Measurements from ENCODE around the gene SCNN1B. TPM values are rescaled to one million over a fixed set of nuclear protein-coding genes. Genes with fewer than 3 reads are reported as not detected.
"Not testable (repeated sequence)": the region's sequence is repeated elsewhere in the genome, so short reads cannot be mapped to it uniquely, and the experiment has no call there.

SCNN1B gene, protein sequence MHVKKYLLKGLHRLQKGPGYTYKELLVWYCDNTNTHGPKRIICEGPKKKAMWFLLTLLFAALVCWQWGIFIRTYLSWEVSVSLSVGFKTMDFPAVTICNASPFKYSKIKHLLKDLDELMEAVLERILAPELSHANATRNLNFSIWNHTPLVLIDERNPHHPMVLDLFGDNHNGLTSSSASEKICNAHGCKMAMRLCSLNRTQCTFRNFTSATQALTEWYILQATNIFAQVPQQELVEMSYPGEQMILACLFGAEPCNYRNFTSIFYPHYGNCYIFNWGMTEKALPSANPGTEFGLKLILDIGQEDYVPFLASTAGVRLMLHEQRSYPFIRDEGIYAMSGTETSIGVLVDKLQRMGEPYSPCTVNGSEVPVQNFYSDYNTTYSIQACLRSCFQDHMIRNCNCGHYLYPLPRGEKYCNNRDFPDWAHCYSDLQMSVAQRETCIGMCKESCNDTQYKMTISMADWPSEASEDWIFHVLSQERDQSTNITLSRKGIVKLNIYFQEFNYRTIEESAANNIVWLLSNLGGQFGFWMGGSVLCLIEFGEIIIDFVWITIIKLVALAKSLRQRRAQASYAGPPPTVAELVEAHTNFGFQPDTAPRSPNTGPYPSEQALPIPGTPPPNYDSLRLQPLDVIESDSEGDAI
- not detected for total RNA-seq (2021; fragmentation: NEBNext Ultra II Directional; extraction: Animal tissue kit (Norgen Biotek cat#: 25700))
- long read RNA-seq = 0 reads

DNA sequence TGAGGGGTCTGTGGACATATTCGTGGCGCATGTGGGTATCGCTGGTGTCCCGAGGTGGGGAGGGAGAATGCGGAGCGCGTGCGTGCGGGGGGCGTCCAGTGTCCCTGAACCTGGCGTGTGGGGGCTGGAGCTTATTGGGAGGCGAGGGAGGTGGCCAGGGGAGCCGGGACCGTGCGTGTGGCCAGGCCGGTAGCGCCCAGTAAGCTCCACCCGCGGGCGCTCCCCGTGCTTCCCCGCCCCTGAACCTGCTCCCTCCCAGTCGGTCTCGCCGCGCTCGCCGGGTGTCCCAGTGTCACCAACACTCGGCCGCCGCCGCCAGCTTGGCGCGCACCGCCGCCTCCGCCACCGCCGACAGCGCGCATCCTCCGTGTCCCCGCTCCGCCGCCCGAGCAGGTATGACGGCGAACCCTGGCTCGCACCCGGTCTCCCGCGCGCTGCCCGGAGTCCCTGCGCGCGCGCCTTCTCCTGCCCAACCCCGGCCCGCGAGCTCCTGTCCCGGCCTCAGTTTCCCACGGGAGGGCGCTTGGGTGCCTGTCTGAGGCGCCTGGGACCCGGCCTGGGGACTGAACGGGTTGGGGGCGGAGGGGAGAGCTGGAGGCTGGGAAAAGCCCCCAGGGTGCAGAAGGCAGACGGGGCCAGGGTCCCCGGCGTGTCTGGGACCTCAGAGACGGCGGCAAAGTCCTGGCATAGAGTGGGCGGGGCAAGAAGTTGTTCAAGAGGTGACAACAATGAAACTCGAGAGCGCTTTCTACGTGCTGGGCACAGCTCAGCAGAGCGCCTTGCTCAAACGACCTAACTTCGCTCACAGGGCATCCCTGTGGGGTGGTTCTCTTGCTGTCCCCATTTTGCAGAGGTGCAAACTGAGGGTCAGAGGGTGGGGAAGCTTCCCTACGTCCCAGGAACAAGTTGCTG lies at the start of gene SCNN1B:
Gene SCNN1B (plus strand): TSS at position 258 of the 912 bp plus-strand sequence. CDS start 46,298 bp downstream, outside the sequence.
- no peaks in the 10 kb centered on the region for H3K4me1 Mint-ChIP-seq (ENCODE audit: low read depth)
- no peak within 1 kb of the TSS; the same call in 1 of the 2 replicates for H3K4me3 Mint-ChIP-seq
- H3K36me3 Mint-ChIP-seq (ENCODE audit: low read depth) = no peaks in the 10 kb centered on the region
- no peak for DNase-seq
- H3K27ac Mint-ChIP-seq = no peak within 1 kb of the TSS
- no peaks in the 10 kb centered on the region for H3K9me3 Mint-ChIP-seq
- TF ChIP-seq, protein P1, sequence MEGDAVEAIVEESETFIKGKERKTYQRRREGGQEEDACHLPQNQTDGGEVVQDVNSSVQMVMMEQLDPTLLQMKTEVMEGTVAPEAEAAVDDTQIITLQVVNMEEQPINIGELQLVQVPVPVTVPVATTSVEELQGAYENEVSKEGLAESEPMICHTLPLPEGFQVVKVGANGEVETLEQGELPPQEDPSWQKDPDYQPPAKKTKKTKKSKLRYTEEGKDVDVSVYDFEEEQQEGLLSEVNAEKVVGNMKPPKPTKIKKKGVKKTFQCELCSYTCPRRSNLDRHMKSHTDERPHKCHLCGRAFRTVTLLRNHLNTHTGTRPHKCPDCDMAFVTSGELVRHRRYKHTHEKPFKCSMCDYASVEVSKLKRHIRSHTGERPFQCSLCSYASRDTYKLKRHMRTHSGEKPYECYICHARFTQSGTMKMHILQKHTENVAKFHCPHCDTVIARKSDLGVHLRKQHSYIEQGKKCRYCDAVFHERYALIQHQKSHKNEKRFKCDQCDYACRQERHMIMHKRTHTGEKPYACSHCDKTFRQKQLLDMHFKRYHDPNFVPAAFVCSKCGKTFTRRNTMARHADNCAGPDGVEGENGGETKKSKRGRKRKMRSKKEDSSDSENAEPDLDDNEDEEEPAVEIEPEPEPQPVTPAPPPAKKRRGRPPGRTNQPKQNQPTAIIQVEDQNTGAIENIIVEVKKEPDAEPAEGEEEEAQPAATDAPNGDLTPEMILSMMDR (IDR thresholded peaks at IDR 0.05) = no peak
- peaks cover 37% of the 10 kb centered on the region for H3K27me3 Mint-ChIP-seq (ENCODE audit: insufficient read depth)

DNA sequence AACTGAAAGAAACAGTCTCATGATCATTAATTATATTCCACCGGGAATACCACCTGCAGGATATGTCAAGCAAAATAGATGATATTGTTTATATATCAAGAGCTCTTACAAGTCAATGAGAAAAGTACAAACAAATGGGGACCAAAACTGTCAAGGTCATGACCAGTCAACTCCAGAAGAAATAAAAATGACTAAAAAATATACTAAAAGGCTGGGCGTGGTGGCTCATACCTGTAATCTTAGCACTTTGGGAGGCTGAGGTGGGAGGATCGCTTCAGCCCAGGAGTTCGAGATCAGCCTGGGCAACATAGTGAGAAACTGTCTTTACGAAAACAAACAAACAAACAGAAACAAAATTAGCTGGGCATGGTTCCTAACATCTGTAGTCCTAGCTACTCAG lies 49.8 kb upstream of the SCNN1B start:
- Mint-ChIP-seq H3K4me3 (no peak overlapping the region), H3K4me1 (ENCODE audit: low read depth) (peaks cover 10% of the 10 kb centered on the region), H3K27me3 (ENCODE audit: insufficient read depth) (peaks cover 10% of the 10 kb centered on the region), H3K9me3 (no peaks in the 10 kb centered on the region), H3K36me3 (ENCODE audit: low read depth) (no peaks in the 10 kb centered on the region), H3K27ac (no peak overlapping the region)
- DNase-seq = no peak
- TF ChIP-seq, protein P1 (IDR thresholded peaks at IDR 0.05) = no peak

DNA sequence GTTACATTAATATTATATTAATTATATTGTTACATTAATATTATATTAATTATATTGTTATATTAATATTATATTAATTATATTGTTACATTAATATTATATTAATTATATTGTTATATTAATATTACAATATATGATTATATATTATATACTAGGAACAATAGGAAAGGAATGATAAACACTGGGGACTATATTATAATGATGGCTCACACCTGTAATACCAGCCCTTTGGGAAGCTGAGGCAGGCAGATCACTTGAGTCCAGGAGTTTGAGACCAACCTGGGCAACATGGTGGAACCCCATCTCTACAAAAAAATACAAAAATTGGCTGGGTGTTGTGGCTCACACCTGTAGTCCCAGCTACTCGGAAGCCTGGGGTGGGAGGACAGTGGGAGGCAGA lies 48.5 kb upstream of the SCNN1B start:
- not testable (repeated sequence) for H3K27ac Mint-ChIP-seq; H3K4me1 Mint-ChIP-seq (ENCODE audit: low read depth)

DNA sequence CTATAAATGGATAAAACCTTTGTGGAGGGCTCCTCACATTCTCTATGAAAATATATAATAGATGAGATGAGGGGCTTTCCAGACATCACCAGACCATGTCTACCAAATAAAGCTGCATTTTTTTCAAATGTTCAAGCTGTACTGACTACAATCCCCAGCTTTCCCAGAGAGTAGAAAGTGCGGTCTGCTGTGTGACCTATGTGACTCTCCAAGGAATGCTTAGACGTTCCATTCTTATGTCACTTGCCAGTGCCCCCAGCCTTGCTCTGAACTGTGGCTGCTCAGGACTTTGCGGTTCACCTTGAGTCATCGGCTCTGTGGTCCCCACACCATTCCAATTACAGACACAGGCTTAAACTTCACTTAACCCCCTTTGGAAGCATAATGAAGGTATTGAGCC lies 47.8 kb upstream of the SCNN1B start:
- Mint-ChIP-seq H3K27ac (no peak overlapping the region), H3K4me3 (peak overlapping the region; percentile 32; the same call in 1 of the 2 replicates), H3K4me1 (ENCODE audit: low read depth) (peaks cover 10% of the 10 kb centered on the region), H3K36me3 (ENCODE audit: low read depth) (no peaks in the 10 kb centered on the region), H3K27me3 (ENCODE audit: insufficient read depth) (peaks cover 17% of the 10 kb centered on the region), H3K9me3 (no peaks in the 10 kb centered on the region; the same call in 1 of the 2 replicates)
- DNase-seq = peak; percentile 40
- TF ChIP-seq, protein P1 (IDR thresholded peaks at IDR 0.05) = no peak

More for the DNA sequence above, 48.5 kb upstream of the SCNN1B start:
- not testable (repeated sequence) for H3K36me3 Mint-ChIP-seq (ENCODE audit: low read depth); H3K4me3 Mint-ChIP-seq; DNase-seq; H3K9me3 Mint-ChIP-seq
- H3K27me3 Mint-ChIP-seq (ENCODE audit: insufficient read depth) = peaks cover 11% of the 10 kb centered on the region

DNA sequence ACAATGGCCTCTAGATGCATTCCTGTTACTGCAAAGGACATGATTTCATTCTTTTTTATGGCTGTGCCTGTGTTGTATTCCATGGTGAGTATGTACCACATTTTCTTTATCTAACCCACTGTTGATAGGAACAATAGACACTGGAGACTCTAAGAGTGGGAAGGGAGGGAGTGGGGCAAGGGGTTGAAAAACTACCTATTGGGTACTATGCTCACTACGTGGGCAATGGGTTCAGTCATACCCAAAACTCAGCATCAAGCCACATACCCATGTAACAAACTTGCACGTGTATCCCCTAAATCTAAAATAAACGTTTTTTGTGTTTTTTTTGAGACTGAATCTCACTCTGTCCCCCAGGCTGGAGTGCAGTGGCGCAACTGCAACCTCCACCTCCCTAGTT lies 47.1 kb upstream of the SCNN1B start:
- H3K4me3 Mint-ChIP-seq = no peak overlapping the region
- DNase-seq = no peak
- H3K27ac Mint-ChIP-seq = no peak overlapping the region
- peaks cover 19% of the 10 kb centered on the region for H3K27me3 Mint-ChIP-seq (ENCODE audit: insufficient read depth)
- TF ChIP-seq, protein P1 (IDR thresholded peaks at IDR 0.05) = no peak
- no peaks in the 10 kb centered on the region; the same call in 1 of the 2 replicates for H3K9me3 Mint-ChIP-seq
- H3K36me3 Mint-ChIP-seq (ENCODE audit: low read depth) = no peaks in the 10 kb centered on the region
- peaks cover 10% of the 10 kb centered on the region for H3K4me1 Mint-ChIP-seq (ENCODE audit: low read depth)

Measured in HFFc6 (cell line).